ENCODE measurements around the gene RXFP2. TPM values are rescaled to one million over a fixed set of nuclear protein-coding genes. Genes with fewer than 3 reads are reported as not detected.

Gene RXFP2
- total and polyA plus RNA-seq, 2 of the 8 experiments (the other 6 are each of a cell fraction or from before 2014, with no cell fraction given) = not detected

DNA sequence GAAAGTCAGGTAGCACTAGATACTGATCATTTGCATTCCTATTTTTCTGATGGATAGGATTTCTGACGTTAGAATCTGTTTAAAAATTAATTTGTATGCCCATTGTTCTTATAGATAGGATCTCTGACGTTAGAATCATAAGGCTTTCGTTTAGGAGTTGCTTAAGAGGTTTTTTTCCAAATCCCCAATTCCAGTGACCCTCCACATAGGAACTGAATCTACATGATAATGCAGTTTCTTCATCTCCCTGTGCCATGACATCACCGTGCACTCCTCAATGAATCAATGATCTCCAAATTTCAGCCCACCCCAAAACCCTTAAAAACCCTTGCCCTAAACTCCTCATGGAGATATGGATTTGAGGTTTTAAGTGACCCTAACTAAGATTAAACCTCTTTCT lies 87.2 kb downstream of the RXFP2 start:
- Histone ChIP-seq H3K4me2 (ENCODE audit: insufficient read depth in 1 of 2, low read depth in 2 of 2, low read length in 2 of 2) (no peak overlapping the region), H2AK5ac (ENCODE audit: low read depth, low read length) (no peak overlapping the region), H2BK20ac (ENCODE audit: low read length) (no peak overlapping the region), H2BK5ac (ENCODE audit: low read depth, low read length) (no peak overlapping the region), H2BK120ac (replicated peaks; ENCODE audit: low read depth, low read length) (no peak overlapping the region), H3K4me3 (ENCODE audit: extremely low read depth in 1 of 4, insufficient read depth in 2 of 4, low read depth in 3 of 4, low read length in 4 of 4) (no peak overlapping the region), H4K8ac (ENCODE audit: extremely low read depth, insufficient read depth, low read length) (no peak overlapping the region), H3K9ac (replicated peaks in 1 of 4; ENCODE audit: extremely low read depth in 1 of 4, low read depth in 3 of 4, low read length in 3 of 4) (no peak overlapping the region), H2BK12ac (ENCODE audit: low read depth, low read length) (no peak overlapping the region), H3K27me3 (replicated peaks in 1 of 4; ENCODE audit: control insufficient read depth in 3 of 4, extremely low read depth in 1 of 4, insufficient read depth in 3 of 4, low read length in 3 of 4) (no peaks in the 10 kb centered on the region), H3K4me1 (replicated peaks in 1 of 4; ENCODE audit: control insufficient read depth in 3 of 4, insufficient read depth in 4 of 4, low read length in 3 of 4) (peaks cover 0 to 3% (median 0%) of the 10 kb centered on the region in 4 experiments; a peak in 2 of 7 replicates), H3K14ac (ENCODE audit: insufficient read length) (no peak overlapping the region), H3K18ac (ENCODE audit: extremely low read depth, low read length) (no peak overlapping the region), H3K56ac (replicated peaks; ENCODE audit: insufficient read length, low read depth, low read length) (no peak overlapping the region), H3K79me2 (ENCODE audit: control insufficient read depth in 1 of 2, insufficient read depth in 2 of 2, low read length in 2 of 2) (no peaks in the 10 kb centered on the region), H4K5ac (ENCODE audit: insufficient read length, low read depth, low read length) (no peak overlapping the region), H3K23me2 (ENCODE audit: low read depth, low read length) (no peaks in the 10 kb centered on the region), H3K79me1 (ENCODE audit: low read depth, low read length) (no peaks in the 10 kb centered on the region), H2BK15ac (ENCODE audit: low read length) (no peak overlapping the region), H3K4ac (replicated peaks; ENCODE audit: insufficient read length, low read depth, low read length) (no peak overlapping the region), H3K9me3 (ENCODE audit: insufficient read depth in 2 of 2, low read depth in 1 of 2, low read length in 1 of 2) (no peaks in the 10 kb centered on the region), H3K27ac (ENCODE audit: low read depth, low read length) (no peak overlapping the region), H4K91ac (replicated peaks; ENCODE audit: insufficient read length, low read length) (no peak overlapping the region), H2AFZ (ENCODE audit: low read length) (no peak overlapping the region), H3K36me3 (ENCODE audit: control insufficient read depth in 2 of 4, insufficient read depth in 4 of 4, low read length in 3 of 4) (no peaks in the 10 kb centered on the region), H4K20me1 (replicated peaks in 1 of 2; ENCODE audit: control insufficient read depth in 1 of 2, insufficient read depth in 2 of 2, low read length in 2 of 2) (no peaks in the 10 kb centered on the region), H3K23ac (ENCODE audit: insufficient read length) (no peak overlapping the region)
- ChIA-PET POLR2A (ENCODE audit: partially characterized antibody) (no interaction called here), CTCF (ENCODE audit: partially characterized antibody) (interaction anchor here (1.4 kb wide), 1 partner anchor 79 kb away, joined by 3 read pairs; no protein-coding TSS in a partner anchor)
- WGBS, 2 experiments (ENCODE audit: extremely low coverage in 1 of 2, insufficient coverage in 1 of 2, insufficient read length in 1 of 2, insufficient replicate concordance in 2 of 2, low coverage in 1 of 2, low lambda C conversion rate in 2 of 2, missing lambda C conversion rate in 1 of 2) = 87% methylated on average over 4 of the region's 4 CpGs; no CpG with 5 or more reads in 1 of the 2 experiments
- FAIRE-seq (no peak), DNase-seq (ENCODE audit: low read depth in 1 of 2, low spot score in 2 of 2) (no peak)
- TF ChIP-seq ASH2L (IDR thresholded peaks at IDR 0.05; ENCODE audit: low read length) (no peak), NRF1 (IDR thresholded peaks at IDR 0.05; ENCODE audit: low read depth, low read length) (no peak), TAF7 (optimal IDR thresholded peaks at IDR 0.05; ENCODE audit: borderline replicate concordance, low read depth, low read length) (no peak), EP300 (IDR thresholded peaks at IDR 0.05; ENCODE audit: borderline replicate concordance in 1 of 2, low read depth in 2 of 2, low read length in 2 of 2) (no peak), TAF1 (IDR thresholded peaks at IDR 0.05; ENCODE audit: low read depth, low read length) (no peak)
- TF ChIP-seq, protein P1, sequence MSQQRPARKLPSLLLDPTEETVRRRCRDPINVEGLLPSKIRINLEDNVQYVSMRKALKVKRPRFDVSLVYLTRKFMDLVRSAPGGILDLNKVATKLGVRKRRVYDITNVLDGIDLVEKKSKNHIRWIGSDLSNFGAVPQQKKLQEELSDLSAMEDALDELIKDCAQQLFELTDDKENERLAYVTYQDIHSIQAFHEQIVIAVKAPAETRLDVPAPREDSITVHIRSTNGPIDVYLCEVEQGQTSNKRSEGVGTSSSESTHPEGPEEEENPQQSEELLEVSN (IDR thresholded peaks at IDR 0.05) = no peak
- TF ChIP-seq, protein P2, sequence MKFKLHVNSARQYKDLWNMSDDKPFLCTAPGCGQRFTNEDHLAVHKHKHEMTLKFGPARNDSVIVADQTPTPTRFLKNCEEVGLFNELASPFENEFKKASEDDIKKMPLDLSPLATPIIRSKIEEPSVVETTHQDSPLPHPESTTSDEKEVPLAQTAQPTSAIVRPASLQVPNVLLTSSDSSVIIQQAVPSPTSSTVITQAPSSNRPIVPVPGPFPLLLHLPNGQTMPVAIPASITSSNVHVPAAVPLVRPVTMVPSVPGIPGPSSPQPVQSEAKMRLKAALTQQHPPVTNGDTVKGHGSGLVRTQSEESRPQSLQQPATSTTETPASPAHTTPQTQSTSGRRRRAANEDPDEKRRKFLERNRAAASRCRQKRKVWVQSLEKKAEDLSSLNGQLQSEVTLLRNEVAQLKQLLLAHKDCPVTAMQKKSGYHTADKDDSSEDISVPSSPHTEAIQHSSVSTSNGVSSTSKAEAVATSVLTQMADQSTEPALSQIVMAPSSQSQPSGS (IDR thresholded peaks at IDR 0.05; ENCODE audit: low read length) = no peak
